Neural cell (in vitro differentiated cells): Measurements from ENCODE around the gene PSIP1.
"Not testable (repeated sequence)": the region's sequence is repeated elsewhere in the genome, so short reads cannot be mapped to it uniquely, and the experiment has no call there.

Source experiments
- CTCF ChIP-seq: fragments of 450-650 bp; IDR thresholded peaks from 2 replicates; pipeline ENCODE4 v1.5.1; 2014; ENCODE audit warnings: antibody characterized with exemption, mild to moderate bottlenecking, moderate library complexity; ENCODE audit not compliant: poor library complexity, severe bottlenecking
- EP300 ChIP-seq: fragments of 450-650 bp; conservative IDR thresholded peaks from 2 replicates; pipeline ENCODE4 v1.6.1; 2014; ENCODE audit warnings: antibody characterized with exemption, mild to moderate bottlenecking, moderate library complexity; ENCODE audit not compliant: poor library complexity, severe bottlenecking
- EZH2 ChIP-seq: fragments of 200-600, 300-800 bp; shearing (Covaris generic), sonication (generic); IDR thresholded peaks from 2 replicates; pipeline ENCODE4 v1.6.1; 2014; ENCODE audit warnings: antibody characterized with exemption, low read length, borderline replicate concordance, mild to moderate bottlenecking; ENCODE audit not compliant: insufficient read depth, poor library complexity, severe bottlenecking
- MXI1 ChIP-seq: fragments of 450-650 bp; conservative IDR thresholded peaks from 2 replicates; pipeline ENCODE4 v1.6.1; 2014; ENCODE audit warnings: antibody characterized with exemption, mild to moderate bottlenecking; ENCODE audit not compliant: poor library complexity, severe bottlenecking
- RAD21 ChIP-seq: fragments of 450-650 bp; conservative IDR thresholded peaks from 2 replicates; pipeline ENCODE4 v1.6.1; 2014; ENCODE audit warnings: antibody characterized with exemption, mild to moderate bottlenecking, moderate library complexity
- REST ChIP-seq: IDR thresholded peaks from 2 replicates; pipeline ENCODE4 v1.6.1; 2012; ENCODE audit warnings: borderline replicate concordance

GRCh38 chr9:15527035-15527434, 16.3 kb upstream of the PSIP1 start:
- not testable (repeated sequence) for TF ChIP-seq CTCF, EZH2, REST, EP300, RAD21, MXI1
